Skeletal muscle cell (primary cell): ENCODE results near the gene MEI1.
"Not testable (repeated sequence)": the region's sequence is repeated elsewhere in the genome, so short reads cannot be mapped to it uniquely, and the experiment has no call there.

Experiments
- DNase-seq: peaks from one replicate; pipeline ENCODE4 v3.0.0-alpha.2; 2010; ENCODE audit warnings: low read depth
- H3K4me3 ChIP-seq: 2 replicates; pipeline ENCODE4 v1.5.1; 2011; ENCODE audit warnings: low read depth, mild to moderate bottlenecking, control low read depth, low read length, moderate library complexity

MEI1 gene, protein sequence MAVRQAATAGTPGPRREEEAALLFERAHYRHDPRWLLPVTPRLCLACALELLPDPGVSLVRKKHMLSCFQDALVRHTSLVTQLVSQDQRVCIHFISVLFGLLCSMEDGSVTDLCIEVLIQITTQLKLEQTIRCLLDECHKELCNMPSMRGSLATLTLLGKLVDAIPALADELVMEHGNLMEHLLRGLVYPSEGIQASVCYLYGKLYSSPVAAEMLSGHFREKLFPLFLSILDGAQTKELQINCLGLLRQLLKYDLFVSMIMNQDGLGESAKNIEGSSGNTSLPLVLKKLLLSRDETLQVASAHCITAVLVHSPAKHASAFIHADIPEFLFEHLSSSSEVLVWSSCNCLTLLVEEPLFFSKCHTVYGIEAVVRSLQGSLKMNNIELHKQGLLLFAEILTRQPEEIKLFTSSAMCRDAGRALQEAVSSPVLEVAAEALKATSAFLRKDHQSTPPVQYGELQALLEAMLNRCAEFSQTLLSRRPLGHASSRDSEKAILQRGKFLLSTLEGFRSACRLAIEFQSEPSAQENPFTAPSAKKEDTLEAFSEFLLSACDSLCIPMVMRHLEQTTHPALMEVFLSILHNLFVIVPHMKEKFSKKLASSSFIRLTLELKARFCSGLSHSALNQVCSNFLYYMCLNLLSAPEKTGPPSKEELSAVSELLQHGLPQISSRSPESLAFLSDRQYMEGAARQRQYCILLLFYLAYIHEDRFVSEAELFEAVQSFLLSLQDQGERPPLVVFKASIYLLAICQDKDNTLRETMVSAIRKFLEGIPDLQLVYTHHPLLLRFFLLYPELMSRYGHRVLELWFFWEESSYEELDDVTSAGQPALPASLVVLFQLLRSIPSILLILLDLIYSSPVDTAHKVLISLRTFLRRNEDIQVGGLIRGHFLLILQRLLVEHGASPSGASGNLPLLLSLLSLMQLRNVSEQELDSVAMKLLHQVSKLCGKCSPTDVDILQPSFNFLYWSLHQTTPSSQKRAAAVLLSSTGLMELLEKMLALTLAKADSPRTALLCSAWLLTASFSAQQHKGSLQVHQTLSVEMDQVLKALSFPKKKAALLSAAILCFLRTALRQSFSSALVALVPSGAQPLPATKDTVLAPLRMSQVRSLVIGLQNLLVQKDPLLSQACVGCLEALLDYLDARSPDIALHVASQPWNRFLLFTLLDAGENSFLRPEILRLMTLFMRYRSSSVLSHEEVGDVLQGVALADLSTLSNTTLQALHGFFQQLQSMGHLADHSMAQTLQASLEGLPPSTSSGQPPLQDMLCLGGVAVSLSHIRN

GRCh38 chr22:41699264-41700107 is at the start of gene MEI1:
MEI1 (plus strand) TSS chr22:41699503; CDS start chr22:41699539, 36 bp downstream.
- H3K4me3 ChIP-seq = peak within 1 kb of the TSS; percentile 13
- DNase-seq = peak; percentile 6

DNA sequence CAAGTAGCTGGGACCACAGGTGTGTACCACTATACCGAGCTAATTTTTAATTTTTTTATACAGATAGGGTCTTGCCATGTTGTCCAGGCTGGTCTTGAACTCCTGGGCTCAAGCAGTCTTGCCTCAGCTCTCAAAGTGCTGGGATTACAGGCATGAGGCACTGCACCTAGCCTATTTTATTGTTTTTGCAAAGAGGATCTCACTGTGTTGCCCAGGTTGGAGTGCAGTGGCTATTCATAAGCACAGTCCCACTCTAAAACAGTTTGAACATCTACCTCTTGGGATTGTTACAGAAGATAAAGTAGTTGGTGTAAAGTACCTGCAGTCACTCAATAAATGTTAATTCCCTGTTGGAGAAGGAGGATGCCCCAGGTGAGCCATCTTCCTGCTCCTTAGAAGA is 49.1 kb upstream of the MEI1 start:
- H3K4me3 ChIP-seq = no peak overlapping the region
- no peak for DNase-seq

DNA sequence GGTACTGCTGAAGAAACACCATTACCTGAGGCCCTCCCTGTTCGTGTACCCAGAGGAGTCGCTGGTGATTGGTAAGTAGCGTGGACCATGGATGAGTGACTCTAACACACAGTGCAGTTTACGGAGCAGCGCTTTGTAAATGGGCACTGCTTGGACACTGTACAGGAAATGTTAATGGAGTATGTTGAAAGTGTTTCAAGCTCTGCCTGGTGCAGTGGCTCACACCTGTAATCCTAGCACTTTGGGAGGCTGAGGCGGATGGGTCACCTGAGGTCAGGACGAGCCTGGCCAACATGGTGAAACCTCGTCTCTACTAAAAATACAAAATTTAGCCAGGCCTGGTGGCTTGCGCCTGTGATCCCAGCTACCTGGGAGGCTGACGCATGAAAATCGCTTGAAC is 48.5 kb upstream of the MEI1 start:
- DNase-seq = no peak
- no peak overlapping the region for H3K4me3 ChIP-seq

- no peak for DNase-seq
Measured at GRCh38 chr22:41654322-41654721, 45.0 kb upstream of the MEI1 start.

GRCh38 chr22:41656556-41656955 is 42.7 kb upstream of the MEI1 start:
- DNase-seq = no peak
- H3K4me3 ChIP-seq = no peak overlapping the region

More at GRCh38 chr22:41654322-41654721, 45.0 kb upstream of the MEI1 start:
- no peak overlapping the region for H3K4me3 ChIP-seq

- DNase-seq = no peak
- no peak overlapping the region for H3K4me3 ChIP-seq
Measured at GRCh38 chr22:41657709-41658108, 41.6 kb upstream of the MEI1 start.

DNA sequence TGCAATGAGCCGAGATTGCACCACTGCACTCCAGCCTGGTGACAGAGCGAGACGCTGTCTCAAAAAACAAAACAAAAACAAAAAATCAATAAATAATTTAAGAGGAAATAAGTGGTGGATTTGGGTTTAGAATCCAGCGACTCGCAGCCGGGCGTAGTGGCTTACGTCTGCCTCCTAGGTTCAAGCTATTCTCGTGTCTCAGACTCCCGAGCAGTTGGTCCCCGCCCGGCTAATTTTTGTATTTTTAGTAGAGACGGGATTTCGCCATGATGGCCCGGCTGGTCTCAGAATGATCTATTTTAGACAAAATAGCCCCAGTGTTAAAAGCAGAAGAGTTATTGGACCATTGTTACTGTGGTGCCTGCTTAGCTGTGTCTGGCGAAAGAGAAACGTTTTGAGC is 40.4 kb upstream of the MEI1 start:
- no peak overlapping the region for H3K4me3 ChIP-seq
- DNase-seq = no peak

- DNase-seq = no peak
- H3K4me3 ChIP-seq = no peak overlapping the region
Measured at GRCh38 chr22:41659941-41660340, 39.4 kb upstream of the MEI1 start.

- no peak overlapping the region for H3K4me3 ChIP-seq
- DNase-seq = no peak
Measured at GRCh38 chr22:41660416-41660815, 38.9 kb upstream of the MEI1 start.

GRCh38 chr22:41661088-41661487 is 38.2 kb upstream of the MEI1 start:
- DNase-seq = no peak
- no peak overlapping the region for H3K4me3 ChIP-seq

DNA sequence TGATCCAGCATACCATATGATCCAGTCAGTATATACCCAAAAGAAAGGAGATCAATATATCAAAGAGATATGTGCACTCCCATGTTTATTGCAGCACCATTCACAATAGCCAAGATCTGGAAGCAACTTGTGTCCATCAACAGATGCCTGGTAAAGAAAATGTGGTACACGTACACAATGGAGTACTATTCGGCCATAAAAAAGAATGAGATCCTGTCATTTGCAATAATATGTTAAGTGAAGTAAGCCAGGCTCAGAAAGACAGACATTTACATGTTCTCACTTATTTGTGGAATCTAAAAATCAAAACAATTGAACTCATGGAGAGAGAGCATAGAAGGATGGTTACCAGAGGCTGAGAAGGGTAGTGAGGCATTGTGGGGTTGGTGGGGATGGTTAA is 37.6 kb upstream of the MEI1 start:
- no peak overlapping the region for H3K4me3 ChIP-seq
- no peak for DNase-seq

DNA sequence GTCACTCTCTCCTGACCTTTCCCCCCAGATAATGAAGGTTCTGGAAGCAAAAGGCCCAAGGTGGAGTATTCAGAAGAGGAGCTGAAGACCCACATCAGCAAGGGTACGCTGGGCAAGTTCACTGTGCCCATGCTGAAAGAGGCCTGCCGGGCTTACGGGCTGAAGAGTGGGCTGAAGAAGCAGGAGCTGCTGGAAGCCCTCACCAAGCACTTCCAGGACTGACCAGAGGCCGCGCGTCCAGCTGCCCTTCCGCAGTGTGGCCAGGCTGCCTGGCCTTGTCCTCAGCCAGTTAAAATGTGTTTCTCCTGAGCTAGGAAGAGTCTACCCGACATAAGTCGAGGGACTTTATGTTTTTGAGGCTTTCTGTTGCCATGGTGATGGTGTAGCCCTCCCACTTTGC is 35.7 kb upstream of the MEI1 start:
- not testable (repeated sequence) for H3K4me3 ChIP-seq, DNase-seq

GRCh38 chr22:41664490-41664889 is 34.8 kb upstream of the MEI1 start:
- no peak overlapping the region for H3K4me3 ChIP-seq
- no peak for DNase-seq

GRCh38 chr22:41664951-41665350 is 34.4 kb upstream of the MEI1 start:
- H3K4me3 ChIP-seq = no peak overlapping the region
- no peak for DNase-seq

DNA sequence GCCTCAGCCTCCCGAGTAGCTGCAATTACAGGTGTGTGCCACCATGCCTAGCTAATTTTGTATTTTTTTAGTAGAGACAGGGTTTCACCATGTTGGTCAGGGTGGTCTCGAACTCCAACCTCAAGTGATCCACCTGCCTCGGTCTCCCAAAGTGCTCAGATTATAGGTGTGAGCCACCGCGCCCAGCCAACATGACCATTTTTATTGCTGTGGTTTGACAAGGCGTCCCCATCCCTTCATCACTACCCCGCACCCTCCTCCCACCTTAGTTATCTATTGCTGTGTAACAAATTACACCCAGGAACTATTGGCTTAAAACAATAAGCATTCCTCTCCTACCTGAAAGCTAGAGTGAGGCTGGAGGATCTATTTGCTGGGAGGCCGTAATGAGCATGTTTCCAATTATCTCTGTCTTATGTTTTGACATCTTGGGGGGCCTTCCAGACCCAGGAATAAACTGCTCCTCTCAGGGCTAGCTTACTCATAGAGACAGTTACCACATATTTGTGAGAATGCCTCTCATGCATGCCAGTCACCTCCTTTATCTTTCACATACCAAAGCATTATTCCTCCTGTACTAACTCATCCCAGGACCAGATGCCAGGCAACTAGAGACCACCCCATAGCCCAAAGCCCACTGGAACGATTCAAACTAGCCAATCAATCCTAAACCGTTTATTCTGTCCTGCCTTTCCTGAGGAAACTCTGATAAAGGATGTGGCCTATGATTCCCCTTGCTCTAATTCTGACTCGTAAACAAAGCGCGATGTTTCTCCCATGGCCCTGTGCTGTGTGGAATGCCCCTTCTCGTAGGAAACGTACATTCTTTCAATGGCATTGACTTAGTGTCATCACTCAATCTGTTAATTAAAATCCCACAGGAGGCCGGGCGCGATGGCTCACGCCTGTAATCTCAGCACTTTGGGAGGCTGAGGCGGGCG is 30.1 kb upstream of the MEI1 start:
- peak; percentile 41 for DNase-seq

DNA sequence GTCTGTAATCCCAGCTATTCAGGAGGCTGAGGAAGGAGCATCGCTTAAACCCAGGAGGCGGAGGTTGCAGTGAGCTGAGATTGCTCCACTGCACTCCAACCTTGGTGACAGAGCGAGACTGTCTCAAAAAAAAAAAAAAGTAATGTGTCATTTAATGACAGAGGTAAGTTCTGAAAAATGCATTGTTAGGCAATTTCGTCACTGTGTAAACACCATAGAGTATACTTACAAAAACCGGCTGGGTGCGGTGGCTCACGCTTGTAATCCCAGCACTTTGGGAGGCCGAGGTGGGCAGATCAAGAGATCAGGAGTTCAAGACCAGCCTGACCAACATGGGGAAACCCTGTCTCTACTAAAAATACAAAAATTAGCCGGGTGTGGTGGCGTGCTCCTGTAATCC is 27.2 kb upstream of the MEI1 start:
- H3K4me3 ChIP-seq, DNase-seq: not testable (repeated sequence)

More for the DNA sequence above, 30.1 kb upstream of the MEI1 start:
- H3K4me3 ChIP-seq = no peak overlapping the region

GRCh38 chr22:41672780-41673509 is 26.4 kb upstream of the MEI1 start:
- DNase-seq = no peak
- H3K4me3 ChIP-seq = no peak overlapping the region
